ENCODE data around the gene CSDE1. TPM values are rescaled to one million over a fixed set of nuclear protein-coding genes. Genes with fewer than 3 reads are reported as not detected.

CSDE1 gene
- total and polyA plus RNA-seq, 2 experiments from 2014 or later, result 190 to 512 TPM

DNA sequence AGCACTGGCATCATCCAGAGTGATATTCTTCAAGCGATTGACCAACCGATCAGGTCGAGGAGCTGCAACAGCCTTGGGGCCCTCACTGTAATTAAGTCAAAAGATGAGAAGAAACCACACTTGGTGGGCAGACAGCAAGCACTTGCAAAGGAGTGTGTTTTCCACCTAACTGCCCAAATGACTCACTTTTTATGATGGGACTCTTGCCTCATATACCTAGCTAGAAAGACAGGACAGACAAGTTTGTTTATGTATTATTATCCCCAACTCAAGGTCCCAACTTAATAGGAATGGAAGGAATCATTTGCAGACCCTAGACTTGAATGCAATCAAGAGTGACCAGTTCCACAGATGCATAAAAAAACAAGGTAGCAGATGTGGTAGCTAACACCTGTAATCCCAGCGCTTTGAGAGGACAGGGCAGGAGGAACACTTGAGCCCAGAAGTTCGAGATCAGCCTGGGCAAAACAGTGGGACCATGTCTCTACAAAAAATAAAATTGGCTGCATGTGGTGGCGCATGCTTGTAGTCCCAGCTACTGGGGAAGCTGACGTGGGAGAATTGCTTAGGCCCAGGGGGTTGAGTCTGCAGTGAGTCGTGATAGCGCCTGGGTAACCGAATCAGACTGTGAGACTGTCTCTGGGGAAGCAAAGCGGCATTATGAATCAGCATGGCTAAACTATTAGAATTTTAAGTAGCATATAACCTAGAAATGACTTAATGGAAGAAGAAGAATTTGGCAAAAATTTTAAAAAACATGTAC is 38.9 kb downstream of the CSDE1 start:
- TF ChIP-seq, protein P1, sequence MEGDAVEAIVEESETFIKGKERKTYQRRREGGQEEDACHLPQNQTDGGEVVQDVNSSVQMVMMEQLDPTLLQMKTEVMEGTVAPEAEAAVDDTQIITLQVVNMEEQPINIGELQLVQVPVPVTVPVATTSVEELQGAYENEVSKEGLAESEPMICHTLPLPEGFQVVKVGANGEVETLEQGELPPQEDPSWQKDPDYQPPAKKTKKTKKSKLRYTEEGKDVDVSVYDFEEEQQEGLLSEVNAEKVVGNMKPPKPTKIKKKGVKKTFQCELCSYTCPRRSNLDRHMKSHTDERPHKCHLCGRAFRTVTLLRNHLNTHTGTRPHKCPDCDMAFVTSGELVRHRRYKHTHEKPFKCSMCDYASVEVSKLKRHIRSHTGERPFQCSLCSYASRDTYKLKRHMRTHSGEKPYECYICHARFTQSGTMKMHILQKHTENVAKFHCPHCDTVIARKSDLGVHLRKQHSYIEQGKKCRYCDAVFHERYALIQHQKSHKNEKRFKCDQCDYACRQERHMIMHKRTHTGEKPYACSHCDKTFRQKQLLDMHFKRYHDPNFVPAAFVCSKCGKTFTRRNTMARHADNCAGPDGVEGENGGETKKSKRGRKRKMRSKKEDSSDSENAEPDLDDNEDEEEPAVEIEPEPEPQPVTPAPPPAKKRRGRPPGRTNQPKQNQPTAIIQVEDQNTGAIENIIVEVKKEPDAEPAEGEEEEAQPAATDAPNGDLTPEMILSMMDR (IDR thresholded peaks at IDR 0.05; ENCODE audit: low read depth, low read length), result no peak
- Histone ChIP-seq H3K4me3 (no peak overlapping the region), H3K27me3 (no peaks in the 10 kb centered on the region), H3K36me3 (peaks cover 70% of the 10 kb centered on the region), H3K9me3 (ENCODE audit: low read depth) (no peaks in the 10 kb centered on the region), H3K4me1 (ENCODE audit: low read depth) (peaks cover 6% of the 10 kb centered on the region), H3K27ac (no peak overlapping the region)
- no peak for DNase-seq (ENCODE audit: low read depth in 1 of 2, low spot score in 1 of 2)

DNA sequence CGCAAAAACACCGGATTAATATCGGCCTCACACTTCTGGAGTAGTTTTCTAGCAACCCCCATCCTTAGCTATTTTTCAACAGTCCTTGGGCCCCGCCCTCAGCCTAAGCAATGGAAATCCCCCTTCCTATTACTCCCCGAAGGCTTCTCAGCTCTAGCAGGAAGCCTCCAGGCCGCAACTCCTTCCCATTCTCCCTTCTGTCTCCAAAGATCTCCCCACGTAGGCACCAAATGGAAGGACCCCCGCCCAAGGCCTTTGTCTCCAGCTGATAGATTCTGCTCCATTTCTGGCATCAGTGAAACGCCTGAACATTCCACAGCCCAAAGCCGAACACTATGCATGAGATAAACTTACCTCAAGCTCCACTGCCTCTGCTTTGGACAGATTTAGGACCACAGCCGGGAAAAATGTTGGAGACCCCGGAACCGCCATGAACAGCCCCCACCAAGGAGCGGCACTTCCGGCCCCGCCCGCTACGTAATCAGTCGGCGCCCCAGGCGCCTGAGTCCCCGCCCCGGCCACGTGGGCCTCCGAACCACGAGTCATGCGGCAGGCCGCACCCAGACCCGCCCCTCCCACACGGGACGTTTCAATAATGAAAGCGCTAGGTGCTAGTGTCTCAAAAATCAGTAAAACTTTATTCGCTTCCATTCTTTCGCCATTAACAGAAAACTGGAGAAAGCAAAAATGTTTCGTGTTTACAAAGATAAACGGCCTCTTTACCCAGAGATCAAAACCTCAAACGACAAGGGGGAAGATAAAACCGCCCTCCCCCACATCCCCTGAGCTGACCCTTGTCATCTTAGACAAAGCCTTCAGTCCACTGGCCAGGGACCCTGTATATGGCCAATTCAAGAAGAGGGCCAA is 41.2 kb downstream of the CSDE1 start, which contains the start of gene NRAS:
Gene NRAS, minus strand, starts transcription at position 468 of the 867 bp plus-strand sequence. CDS start 611 bp downstream, outside the sequence.
- H3K27me3 ChIP-seq, result no peaks in the 10 kb centered on the region
- H3K4me3 ChIP-seq, result peak within 1 kb of the TSS; percentile 97
- TF ChIP-seq, protein P1 (IDR thresholded peaks at IDR 0.05; ENCODE audit: low read depth, low read length), result no peak
- DNase-seq (ENCODE audit: low read depth in 1 of 2, low spot score in 1 of 2), result peak; percentile 95 to 96
- no peaks in the 10 kb centered on the region for H3K9me3 ChIP-seq (ENCODE audit: low read depth)
- peak within 1 kb of the TSS; percentile 93 for H3K27ac ChIP-seq
- H3K4me1 ChIP-seq (ENCODE audit: low read depth), result peaks cover 4% of the 10 kb centered on the region
- peaks cover 51% of the 10 kb centered on the region for H3K36me3 ChIP-seq

DNA sequence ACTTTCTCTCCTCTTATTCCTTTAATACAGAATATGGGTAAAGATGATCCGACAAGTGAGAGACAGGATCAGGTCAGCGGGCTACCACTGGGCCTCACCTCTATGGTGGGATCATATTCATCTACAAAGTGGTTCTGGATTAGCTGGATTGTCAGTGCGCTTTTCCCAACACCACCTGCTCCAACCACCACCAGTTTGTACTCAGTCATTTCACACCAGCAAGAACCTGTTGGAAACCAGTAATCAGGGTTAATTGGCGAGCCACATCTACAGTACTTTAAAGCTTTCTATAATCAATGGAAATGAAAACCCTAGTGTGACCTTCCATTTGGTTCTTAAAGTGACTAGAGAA is 41.9 kb downstream of the CSDE1 start:
- TF ChIP-seq, protein P1 (IDR thresholded peaks at IDR 0.05; ENCODE audit: low read depth, low read length), result no peak

DNA sequence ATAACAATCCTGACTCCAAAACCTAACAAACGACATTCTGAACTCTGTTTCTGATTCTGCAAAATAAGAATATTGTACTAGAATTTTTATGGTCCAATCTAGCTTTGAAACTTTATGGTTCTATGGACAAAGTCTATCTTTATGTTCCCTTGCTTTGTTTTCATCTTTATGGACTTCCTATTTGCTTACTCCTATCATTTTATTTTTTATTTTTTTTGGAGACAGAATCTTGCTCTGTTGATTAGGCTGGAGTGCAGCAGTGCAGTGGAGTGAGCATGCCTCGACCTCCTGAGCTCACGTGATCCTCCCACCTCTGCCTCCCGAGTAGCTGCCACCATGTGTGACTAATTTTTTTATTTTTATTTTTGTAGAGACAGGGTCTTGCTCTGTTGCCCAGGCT is 44.8 kb downstream of the CSDE1 start:
- Histone ChIP-seq H3K27ac (no peak overlapping the region), H3K4me3 (no peak overlapping the region), H3K36me3 (peaks cover 32% of the 10 kb centered on the region), H3K9me3 (ENCODE audit: low read depth) (no peaks in the 10 kb centered on the region), H3K4me1 (ENCODE audit: low read depth) (peaks cover 4% of the 10 kb centered on the region), H3K27me3 (no peaks in the 10 kb centered on the region)
- no peak for DNase-seq (ENCODE audit: low read depth in 1 of 2, low spot score in 1 of 2)
- TF ChIP-seq, protein P1 (IDR thresholded peaks at IDR 0.05; ENCODE audit: low read depth, low read length), result no peak

More for the DNA sequence above, 41.9 kb downstream of the CSDE1 start:
- H3K4me3 ChIP-seq, result peak overlapping the region; percentile 97
- H3K27me3 ChIP-seq, result no peaks in the 10 kb centered on the region
- peaks cover 45% of the 10 kb centered on the region for H3K36me3 ChIP-seq
- H3K27ac ChIP-seq, result peak overlapping the region; percentile 93
- peaks cover 4% of the 10 kb centered on the region for H3K4me1 ChIP-seq (ENCODE audit: low read depth)
- no peaks in the 10 kb centered on the region for H3K9me3 ChIP-seq (ENCODE audit: low read depth)
- DNase-seq (ENCODE audit: low read depth in 1 of 2, low spot score in 1 of 2), result no peak

DNA sequence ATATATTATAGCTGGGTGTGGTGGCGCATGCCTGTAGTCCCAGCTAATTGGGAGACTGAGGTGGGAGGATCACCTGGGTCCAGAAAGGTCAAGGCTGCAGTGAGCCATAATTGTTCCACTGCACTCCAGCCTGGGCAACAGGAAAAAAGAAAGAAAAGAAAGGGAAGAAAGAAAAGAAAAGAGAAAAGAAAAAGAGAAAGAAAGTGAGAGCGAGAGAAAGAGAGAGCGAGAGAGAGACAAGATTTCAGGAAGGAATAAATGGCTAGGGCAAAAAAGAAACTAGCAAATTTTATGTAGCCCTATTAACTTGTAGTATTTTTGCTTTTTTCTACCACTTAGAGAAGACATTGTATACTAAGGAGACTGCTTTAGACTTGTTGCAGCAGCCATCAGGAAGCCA is 47.4 kb downstream of the CSDE1 start:
- no peak for DNase-seq (ENCODE audit: low read depth in 1 of 2, low spot score in 1 of 2)
- Histone ChIP-seq H3K36me3 (peaks cover 49% of the 10 kb centered on the region), H3K27me3 (no peaks in the 10 kb centered on the region), H3K4me3 (no peak overlapping the region), H3K27ac (no peak overlapping the region), H3K4me1 (ENCODE audit: low read depth) (no peaks in the 10 kb centered on the region), H3K9me3 (ENCODE audit: low read depth) (no peaks in the 10 kb centered on the region)
- TF ChIP-seq, protein P1 (IDR thresholded peaks at IDR 0.05; ENCODE audit: low read depth, low read length), result no peak

Data from cardiac muscle cell (in vitro differentiated cells and primary cell).